ENCODE results near the gene LONP2.
"Not testable (repeated sequence)": the region's sequence is repeated elsewhere in the genome, so short reads cannot be mapped to it uniquely, and the experiment has no call there.

The LONP2 gene

DNA sequence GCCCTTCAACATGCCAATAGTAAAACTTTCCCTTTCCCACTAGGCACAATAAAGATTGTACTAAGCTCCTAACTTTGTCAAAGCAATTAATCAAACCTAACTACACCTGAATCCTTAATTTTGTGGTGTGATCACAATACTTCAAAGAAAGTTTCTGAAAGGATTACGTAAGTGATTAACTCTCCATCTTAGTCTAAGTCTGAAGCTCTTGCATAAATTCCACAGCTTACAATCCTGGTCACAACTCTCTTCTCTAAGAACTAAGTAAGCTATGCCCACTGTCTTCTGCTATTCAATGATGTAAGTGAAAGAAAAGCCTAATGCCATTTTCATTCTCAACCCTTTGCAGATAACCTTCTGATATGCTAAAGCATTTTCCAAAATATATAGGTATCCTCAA, 125.7 kb downstream of the LONP2 start:
- no peak for DNase-seq (ENCODE audit: low read depth)

DNA sequence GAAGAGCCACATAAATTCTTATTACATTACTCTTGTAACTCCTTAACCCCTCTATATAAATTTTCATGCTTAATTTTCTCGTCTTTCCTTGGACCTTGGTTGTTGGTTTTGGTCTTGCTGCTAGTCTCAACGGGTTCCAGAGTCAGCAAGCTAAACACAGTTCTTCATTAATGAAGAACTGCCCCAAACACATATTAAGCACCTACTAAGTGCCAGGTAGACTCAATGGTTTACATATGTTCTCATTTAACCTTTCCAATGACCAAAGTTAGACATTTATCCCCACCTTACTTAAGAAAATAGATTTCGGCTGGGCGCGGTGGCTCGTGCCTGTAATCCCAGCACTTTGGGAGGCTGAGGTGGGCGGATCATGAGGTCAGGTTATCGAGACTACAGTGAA, 126.1 kb downstream of the LONP2 start:
- DNase-seq (ENCODE audit: low read depth): no peak

DNA sequence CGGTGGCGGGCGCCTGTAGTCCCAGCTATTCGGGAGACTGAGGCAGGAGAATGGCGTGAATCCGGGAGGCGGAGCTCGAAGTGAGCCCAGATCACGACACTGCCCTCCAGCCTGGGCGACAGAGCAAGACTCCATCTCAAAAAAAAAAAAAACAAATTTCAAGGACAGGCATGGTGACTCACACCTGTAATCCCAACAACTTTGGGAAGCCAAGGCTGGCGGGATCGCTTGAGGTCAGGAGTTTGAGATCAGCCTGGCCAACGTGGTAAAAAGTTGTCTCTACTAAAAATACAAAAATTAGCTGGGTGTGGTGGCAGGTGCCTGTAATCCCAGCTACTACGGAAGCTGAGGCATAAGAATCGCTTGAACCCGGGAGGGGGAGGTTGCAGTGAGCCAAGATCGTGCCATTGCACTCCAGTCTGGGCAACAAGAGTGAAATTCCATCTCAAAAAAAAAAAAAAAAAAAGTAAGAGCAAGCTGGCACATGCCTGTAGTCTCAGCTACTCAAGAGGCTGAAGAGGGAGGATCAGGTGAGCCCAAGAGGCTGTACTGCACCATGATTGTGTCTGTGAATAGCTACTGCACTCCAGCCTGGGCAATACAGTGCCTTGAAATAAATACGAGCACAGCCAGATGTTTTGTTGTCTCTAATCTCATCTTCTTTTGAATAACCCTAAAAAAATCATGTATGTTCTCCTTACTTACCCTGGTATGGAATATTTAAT, 126.7 kb downstream of the LONP2 start:
- DNase-seq (ENCODE audit: low read depth): not testable (repeated sequence)

DNA sequence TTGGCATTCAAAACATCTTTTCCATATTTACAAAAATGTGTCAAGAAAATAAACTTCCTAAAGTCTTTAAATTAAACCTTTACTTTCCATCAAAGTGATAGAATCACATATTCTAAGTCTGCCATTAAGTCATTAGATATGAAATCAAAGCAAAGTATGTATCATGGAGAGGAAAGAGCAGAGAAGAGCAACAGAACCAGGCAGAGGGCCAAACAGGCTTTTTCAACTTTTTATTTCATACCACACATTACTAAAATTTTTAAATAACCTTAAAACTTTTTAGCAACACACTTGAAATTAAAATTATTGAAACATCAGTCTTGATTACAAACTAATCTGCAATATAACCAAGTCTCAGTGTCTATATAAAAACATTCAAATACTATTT, 127.3 kb downstream of the LONP2 start:
- DNase-seq (ENCODE audit: low read depth): no peak

DNA sequence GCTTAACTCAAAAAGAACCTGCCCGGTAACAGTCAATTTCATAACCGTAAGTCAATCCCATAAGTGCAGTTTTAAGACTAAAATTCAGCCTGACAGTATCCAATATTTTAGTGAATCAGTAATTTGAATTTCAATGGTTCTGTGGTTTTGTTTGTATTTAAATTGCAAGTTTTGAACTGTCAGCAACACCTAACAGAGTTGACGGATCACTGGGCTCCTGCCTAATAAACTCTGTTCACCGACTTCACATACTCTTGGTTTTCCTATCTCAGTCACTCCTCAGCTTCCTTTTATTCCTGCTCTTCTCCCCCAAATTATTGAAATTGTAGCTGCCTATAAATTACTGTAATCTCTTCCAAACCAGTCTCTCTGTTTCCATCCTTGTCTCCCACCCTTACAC, 128.6 kb downstream of the LONP2 start:
- DNase-seq (ENCODE audit: low read depth): no peak

DNA sequence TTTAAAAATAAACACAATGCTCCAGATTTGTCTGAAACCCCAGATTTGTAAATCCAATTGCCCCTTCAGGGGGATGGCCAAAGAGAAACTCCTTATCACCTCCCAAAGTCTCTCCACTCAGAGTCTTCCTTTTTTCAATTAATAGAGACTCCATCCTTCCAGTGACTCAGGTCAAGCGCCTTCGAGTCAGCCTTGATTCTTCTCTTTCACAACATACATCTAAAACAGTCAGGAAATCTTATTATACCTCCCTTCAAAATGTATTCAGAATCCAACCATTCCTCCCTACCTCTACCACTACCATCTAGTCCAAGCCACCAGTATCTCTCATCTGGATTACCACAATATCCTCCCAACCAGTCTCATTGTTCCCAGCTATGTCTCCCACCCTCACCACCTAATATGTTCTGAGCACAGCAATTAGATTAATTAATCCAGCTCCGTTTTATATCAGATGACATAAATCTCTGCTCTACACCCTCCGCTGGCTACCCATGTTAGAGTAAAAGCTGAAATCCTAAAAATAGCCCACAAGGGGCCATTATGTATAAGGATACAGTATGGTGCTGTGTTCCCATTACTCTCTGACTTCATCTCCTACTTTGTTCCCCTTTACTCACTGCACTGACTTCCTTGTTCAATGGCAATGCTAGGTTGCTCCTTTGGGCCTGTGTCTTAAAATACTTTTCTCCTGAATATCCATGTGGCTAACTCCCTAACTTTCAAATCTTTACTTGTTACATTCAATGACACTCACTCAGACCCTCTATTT, 129.3 kb downstream of the LONP2 start:
- no peak for DNase-seq (ENCODE audit: low read depth)

DNA sequence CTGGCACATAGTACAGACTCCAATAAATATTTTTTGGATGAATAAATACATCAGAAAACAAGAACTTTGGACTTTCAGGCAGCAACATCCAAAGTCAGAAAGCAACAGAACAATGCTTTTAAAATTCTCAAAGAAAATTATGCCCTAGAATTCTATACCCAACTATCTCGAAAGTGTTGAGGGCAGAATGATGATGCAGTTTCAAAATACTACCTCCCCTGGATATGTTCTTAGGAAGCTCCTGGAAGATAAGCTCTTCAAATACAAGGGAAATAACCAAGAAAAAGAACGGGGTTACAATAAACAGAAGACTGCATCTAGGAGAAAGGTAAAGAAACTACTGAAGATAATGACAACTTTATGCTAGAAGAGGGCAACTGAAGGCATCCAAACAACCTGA, 130.2 kb downstream of the LONP2 start:
- no peak for DNase-seq (ENCODE audit: low read depth)

DNA sequence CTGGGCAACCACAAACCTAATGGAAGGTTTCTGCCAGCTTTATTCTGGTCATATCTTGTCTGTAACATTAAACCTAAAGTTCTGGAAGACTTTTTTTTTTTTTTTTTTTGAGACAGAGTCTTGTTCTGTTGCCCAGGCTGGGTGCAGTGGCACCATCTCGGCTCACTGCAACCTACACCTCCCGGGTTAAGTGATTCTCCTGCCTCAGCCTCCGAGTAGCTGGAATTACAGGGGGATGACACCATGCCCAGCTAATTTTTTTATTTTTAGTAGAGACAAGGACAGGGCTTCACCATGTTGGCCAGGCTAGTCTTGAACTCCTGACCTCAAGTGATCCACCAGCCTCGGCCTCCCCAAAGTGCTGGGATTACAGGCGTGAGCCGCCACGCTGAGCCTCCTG, 133.2 kb downstream of the LONP2 start:
- DNase-seq (ENCODE audit: low read depth): not testable (repeated sequence)

DNA sequence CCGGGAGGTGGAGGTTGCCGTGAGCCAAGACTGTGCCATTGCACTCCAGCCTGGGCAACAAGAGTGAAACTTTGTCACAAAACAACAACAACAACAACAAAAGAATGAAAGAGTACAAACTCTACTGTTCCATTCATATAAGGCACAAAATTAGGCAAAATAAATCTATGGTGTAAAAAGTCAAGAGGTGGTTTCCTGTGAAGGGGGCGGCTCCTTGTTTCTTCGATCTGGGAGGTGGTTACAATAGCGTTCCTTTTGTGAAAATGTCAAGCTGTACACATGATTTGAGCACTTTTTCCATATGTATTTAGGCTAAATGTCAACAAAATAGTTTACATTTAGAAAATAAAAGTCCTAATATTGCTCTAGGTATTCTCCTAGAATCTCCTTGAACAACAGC, 134.2 kb downstream of the LONP2 start:
- no peak for DNase-seq (ENCODE audit: low read depth)

DNA sequence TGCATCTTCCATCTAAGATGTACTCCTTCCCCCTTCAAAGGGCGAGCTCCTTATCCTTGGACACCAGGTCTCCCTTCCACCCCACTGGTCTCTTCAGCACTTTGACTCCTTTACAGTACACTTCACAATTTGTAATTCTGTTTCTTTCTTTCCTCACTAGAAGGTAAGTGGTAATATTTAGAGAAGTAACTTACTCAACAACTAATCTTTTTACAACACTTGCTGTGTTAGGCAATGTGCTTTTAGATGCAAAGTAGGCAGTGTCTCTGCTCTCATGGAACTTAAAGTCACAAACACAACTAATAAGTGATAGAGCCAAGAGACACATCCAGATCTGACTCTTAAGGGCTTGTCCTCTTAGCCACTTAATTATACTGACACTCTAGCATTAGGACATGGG, 134.7 kb downstream of the LONP2 start:
- DNase-seq (ENCODE audit: low read depth): no peak

DNA sequence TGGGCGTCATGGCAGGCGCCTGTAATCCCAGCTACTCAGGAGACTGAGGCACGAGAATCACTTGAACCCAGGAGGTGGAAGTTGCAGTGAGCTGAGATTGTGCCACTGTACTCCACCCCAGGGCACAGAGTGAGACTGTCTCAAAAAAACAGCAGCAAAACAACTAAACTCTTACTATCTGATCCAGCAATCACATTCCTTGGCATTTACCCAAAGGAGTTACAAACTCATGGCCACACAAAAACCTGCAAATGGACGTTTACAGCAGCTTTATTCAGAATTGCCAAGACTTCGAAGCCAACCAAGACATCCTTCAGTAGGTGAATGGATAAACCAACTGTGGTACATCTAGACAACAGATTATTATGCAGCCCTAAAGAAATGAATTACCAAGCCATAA, 137.1 kb downstream of the LONP2 start:
- no peak for DNase-seq (ENCODE audit: low read depth)

DNA sequence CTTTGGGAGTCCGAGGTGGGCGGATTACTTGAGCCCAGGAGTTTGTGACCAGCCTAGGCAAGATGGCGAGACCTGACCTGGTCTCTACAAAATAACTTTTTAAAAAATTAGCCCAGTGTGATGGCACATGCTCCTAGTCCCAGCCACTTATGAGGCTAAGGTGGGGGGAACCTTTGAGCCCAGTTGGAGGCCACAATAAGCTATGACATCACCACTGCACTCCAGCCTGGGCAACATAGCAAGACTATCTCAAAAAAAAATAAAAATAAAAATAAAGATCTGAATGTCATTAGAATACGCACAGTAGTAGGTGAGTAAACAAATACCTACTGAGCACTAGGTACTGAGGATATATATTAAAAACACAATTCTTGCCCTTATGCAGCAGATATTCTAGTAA, 138.0 kb downstream of the LONP2 start:
- no peak for DNase-seq (ENCODE audit: low read depth)

DNA sequence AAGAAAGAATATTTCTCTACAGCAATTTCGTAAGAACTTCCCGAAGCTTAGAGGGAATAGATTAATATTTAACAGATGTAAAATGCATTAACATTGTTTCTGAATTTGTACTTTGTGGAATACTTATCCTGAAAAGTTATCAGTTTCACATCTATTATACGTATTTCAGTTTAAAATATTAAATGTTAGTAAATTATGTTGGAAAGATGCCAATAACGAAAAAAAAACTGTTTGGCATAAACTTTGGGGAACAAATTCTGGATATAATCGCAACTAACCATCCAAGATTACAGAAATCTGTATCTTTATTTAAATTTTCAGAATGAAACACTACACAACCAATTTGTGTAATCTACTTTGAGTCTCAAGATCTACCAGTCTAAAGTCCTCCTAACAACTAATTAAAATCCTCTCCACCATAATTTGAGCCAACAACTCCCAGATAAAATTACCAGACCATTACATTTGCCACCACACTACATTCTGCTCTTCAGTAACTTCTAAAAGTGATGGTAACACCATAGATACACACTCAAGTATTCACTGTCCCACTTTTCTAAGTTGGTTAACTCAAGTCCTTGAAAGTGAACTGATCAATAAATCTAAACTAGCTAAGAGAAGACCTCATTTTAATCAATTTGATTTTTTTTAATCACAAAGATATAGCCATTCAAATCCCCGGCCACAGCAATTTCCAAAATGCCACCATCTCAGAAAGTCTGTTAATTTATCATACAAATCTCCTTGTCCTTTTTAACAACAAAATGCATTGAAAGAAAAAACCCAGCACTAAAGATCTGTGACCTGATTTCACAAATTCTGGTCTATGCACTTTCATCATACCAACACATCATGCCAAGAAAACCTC, 139.1 kb downstream of the LONP2 start:
- DNase-seq (ENCODE audit: low read depth): no peak

DNA sequence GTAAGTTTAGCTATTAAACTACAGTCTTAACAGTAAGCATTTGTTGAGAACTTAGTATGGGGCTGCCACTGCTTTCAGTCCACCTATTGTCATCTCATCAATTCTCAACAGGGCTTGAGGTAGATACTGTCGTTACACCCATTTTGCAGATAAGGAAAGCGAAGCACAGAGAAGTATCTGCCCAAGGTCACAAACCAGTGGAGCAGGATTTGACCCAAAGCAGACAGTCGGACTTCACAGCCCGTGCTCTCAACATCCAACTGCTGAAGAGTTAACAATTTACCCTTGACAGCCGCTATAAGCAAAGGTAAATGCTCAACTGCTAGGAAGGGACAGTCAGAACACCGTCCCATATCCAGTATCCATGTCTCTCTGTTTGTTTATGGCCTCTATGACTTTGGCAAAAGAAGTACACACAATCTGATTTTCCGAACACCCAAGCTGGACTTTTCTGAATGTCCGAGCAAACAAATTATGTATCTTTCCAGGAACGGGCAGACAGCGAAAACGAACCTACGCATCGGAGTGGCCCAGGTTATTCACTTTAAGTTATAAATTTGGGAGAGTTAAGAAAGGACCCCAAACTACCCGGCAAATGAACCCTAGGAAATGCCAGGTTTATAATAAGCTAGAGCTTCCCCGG, 139.9 kb downstream of the LONP2 start:
- no peak for DNase-seq (ENCODE audit: low read depth)

DNA sequence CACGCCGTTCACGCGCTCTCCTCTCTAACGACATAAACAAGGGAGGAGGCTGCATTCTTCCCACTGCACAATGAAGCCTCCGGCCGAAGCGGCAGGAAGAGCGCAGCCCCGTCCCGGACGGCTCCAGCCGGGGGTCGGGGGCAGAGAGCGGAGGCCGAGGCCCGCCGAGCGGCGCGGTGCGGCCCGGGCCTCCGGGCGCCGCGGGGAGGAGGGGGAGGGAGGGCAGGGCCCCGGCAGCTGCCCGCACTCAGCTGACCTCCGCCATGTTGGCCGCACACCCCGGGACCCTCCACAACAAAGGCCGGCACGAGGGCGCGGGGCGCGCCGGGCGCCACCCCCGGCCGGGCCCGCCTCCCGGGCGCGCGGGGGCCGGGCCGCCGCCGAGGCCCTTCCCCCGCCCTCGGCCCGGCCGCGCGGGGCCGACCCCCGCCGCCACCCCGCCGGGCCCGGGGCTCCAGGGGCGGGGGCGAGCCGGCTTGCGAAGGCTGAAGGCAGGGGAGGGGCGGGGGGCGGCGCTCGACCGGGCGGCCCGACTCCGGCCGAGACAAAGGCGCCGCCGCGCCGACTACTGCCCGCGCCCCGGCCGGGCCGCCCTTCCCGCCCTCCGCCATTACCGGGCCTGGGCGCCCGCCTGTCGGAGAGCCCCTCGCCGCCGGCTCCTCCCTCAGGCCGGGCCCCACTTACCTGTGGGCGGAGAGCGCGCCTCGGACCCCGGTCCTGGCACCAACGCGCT, 140.6 kb downstream of the LONP2 start:
- DNase-seq (ENCODE audit: low read depth): no peak

DNA sequence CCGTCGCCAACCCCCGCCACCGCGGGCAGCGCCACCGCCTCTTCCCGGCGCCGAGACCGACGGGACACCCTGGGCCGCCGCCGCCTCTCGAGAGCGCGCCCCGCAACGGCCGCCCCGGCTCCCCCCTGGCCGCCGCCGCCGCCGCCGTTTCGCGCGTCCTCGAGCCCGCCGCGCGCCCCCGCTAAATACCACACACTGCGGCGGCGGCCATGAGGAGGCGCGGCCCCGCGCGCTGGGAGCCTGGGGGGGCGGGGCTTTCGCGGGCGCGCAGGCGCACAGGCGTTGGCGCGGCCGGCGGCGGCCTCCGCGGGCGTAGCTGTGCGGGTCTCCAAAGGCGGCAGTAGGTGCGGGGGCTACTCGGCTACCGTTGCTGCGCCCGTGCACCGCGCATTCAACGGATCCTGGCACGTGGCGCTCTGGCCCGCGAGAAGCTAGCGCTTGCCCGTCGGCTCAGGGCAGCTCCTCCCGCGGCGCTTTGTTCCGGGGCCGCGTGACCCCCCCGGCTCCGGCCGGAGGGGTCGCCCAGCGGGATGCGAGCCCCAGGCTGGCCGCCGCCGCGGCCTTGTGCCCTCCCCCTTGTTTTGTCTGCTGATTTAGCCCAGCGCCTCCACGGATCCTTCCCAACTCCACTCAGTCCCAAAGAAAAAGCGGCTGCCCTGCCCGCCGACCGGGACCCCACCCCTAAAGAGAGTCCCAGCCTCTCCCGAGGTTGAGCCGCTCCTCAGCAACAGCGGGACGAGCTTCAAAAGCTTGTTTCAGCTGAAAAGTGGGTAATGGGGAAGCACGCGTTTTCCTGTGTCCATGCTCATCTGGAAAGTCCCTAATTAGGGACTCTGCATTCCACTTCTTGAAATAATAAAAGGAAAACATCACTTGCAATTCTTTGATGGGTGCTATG, 141.4 kb downstream of the LONP2 start, which contains the start of gene SIAH1:
Gene SIAH1, minus strand, starts transcription at position 161 of the 898 bp plus-strand sequence. CDS start 22,985 bp downstream, outside the sequence.
- peak; percentile 87 for DNase-seq (ENCODE audit: low read depth)

DNA sequence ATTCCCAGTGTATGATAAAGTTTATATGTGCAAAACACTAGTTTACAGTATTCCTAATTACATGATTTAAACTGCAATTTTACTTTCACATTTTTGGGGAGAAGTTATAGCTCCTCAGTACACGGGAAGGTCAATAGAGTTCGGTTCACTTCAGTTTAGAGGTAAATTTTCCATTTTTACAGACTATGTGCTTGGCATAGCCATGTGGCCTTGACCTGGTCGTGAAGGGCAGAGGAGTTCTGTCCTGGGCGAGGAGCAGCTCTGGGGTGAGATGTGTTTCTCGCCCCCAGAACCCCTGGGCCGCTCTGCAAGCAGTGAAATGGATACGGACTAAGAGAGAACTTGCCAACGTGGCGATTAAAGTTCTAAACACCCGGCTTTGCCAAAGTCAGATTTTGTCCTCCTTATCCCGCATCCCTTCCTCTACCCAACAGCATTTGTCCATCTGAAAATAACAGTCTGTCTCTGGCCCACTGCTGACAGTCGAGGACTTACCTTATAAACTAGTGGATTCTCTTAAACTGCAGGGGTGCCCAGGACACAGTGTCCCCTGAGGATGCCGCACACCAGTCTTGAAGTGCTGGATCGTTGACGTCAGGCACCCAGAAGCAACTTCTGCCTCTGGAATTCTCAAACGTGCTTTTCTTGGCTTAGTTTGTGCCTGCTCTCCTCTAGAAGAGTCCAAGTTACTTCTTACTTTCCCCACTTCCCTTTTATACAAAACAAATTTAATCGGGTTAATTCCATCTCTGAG, 142.6 kb downstream of the LONP2 start:
- DNase-seq (ENCODE audit: low read depth): no peak

DNA sequence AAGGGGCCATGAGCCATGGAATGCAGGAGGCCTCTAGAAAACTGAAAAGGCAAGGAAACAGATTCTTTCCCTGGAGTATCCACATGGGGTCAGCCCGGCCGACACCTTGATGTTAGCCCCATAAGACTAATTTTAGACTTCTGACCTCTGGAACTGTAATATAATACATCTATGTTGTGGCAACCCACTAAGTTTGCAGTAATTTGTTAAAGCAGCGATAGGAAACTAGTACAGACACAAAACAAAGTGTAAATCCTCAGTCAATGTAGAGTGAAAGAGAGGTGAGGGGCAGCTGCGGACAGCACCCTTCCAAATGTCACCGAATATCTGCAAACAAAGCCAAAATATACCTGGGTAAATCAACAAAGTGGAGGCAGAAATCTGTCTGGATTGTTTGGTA, 148.3 kb downstream of the LONP2 start:
- DNase-seq (ENCODE audit: low read depth): no peak

DNA sequence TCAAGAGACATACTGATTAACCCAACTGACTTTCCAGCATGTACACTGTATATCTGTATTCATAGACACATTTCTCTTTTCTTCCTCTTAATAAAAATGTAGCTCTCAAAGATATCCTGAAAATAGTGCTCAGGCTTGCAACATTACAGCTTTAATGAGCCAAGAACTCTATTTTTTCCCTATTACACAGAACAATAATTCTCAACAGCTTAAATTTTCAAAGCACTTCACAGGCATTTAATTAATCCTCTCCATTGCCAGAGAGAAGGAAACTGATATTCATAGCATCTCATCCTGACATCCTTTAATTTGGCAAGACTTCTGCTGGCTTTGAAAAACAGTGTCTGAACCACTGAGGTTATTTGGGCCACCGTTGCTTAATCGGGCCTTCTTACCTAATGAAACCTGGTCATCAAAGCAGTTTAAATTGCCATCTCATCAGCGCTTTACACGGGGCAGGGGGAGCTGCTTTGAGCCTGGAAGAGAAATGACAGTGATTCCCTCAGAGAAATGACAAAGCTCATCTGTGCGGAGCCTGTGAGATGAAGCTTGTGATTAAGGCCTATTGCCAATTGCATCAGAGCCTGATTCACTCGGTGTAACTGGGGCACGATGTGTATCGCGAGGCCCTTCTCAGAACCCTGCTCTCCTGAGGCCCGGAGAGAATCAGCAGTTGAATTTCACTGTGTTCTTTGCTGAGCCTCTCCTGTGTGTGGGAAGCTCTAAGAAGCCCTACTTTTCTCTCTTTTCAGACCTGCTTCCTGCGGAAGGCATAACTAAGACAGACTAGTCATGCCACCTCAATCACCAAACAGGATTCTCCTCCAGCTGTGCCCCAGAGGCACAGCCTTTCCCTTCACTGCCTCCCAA, 149.6 kb downstream of the LONP2 start:
- no peak for DNase-seq (ENCODE audit: low read depth)
